ENCODE measurements around the gene FANCB.

The FANCB gene

DNA sequence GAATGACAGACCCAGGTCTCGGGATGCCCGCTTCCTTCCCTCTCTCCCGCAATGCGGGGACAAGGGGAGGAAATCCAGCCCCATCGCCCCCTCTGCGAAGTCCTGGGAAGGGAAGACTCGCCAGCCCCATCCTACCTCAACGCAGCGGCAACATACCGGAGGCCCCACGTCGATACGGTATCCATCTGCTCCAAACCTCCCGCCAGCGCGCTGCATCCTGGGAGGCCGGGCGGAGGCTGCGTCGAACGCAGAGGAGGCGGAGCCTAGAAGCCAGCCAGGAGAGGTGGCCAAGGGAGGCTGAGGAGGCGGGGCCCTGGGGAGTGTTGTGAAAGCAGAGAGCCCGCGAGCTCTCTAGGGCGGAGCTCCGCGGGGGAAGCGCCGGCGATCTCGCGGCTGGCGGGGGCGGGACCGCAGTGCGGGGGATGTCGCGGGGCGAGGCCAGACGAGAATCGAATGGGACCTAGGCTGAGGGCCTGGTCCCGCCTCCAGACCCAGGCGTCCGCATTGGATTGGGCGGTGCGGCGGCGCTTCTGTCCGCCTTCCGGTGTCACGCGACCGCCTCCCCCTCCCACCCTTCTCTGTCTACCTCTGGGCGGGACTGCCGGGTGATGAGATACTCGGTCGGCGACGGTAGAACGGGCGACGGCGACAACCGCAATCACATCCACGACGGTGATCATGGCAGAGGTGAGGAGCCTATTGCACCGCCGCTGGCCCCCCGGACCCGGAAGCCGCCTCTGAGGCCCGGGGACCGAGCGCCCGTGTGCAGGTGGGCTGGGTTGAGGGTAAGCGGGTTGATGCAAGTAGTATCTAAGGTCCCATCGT lies at the start of gene FANCB, which contains the start of gene MOSPD2:
TSS of gene FANCB (minus strand) at position 219 of the 825 bp plus-strand sequence. CDS start 7,559 bp downstream, outside the sequence.
TSS of gene MOSPD2 (plus strand) at position 571 of the 825 bp plus-strand sequence. CDS start at position 679, 108 bp downstream.
- Mint-ChIP-seq H3K4me3 (peak within 1 kb of the TSS; percentile 89), H3K9me3 (no peaks in the 10 kb centered on the region), H3K27me3 (no peaks in the 10 kb centered on the region), H3K27ac (peak within 1 kb of the TSS; percentile 85), H3K36me3 (peaks cover 16% of the 10 kb centered on the region), H3K4me1 (peaks cover 6% of the 10 kb centered on the region)
- ATAC-seq, result peak; percentile 98

DNA sequence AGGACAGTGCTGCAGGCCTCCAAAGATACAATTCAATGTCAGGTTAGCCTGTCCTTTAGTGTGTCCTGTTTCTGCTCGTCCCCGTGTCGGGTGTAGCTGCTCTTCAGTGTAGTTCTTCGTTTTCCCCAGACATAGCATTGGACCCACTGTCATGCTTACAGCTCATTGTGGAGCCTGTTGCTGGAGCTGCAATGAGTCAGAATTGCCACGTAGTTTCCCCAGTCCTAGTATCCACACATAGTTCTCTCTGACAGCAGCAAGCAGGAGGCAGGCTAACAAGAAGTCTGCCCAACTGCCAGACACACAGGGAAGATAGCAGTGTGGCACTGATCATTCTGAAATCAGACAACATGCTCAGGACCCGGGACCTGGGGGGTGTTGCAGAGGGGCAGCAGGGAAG lies 49.6 kb upstream of the FANCB start:
- Mint-ChIP-seq H3K4me3 (no peak overlapping the region), H3K27me3 (no peaks in the 10 kb centered on the region), H3K4me1 (peaks cover 10% of the 10 kb centered on the region), H3K36me3 (peaks cover 16% of the 10 kb centered on the region), H3K9me3 (no peaks in the 10 kb centered on the region), H3K27ac (no peak overlapping the region)
- ATAC-seq, result no peak

DNA sequence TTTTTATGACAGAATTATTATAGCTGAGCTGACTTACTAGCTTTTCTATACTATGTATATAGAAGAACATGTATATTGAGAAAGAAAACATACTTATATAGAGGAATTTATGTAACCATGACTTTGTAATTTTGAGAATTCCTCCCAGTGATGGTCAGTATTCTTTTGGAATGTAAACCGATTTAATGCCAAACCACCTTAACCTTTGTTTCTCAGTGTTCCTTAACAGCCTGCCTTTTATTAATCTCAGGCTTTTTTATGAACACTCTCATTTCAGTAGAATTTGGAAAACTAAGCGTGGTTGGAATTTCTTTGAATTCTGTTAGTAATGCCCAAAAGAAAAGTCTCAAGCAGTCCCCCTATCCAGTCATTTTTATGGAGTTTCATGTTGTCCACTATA lies 47.3 kb upstream of the FANCB start:
- Mint-ChIP-seq H3K27ac (no peak overlapping the region), H3K9me3 (no peaks in the 10 kb centered on the region), H3K36me3 (peaks cover 22% of the 10 kb centered on the region), H3K4me1 (peaks cover 10% of the 10 kb centered on the region), H3K27me3 (no peaks in the 10 kb centered on the region), H3K4me3 (no peak overlapping the region)
- ATAC-seq, result no peak

DNA sequence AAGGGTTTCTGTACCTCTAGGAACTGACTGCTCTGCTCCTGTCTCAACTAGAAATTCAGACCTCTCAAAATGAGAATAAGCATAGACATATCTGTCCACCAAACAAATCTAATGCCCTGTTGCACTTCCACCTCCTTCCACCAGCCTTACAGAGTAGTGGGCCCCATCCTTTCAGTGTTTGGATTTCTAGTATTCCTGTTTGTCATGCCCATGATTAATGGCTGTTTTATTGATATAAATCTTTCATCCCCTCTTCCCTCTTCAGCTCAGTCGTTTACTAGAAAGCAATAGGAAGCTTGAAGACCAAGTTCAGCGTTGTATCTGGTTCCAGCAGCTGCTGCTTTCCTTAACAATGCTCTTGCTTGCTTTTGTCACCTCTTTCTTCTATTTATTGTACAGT lies 46.5 kb upstream of the FANCB start:
- no peaks in the 10 kb centered on the region for H3K27me3 Mint-ChIP-seq
- no peak overlapping the region for H3K4me3 Mint-ChIP-seq
- no peak overlapping the region for H3K27ac Mint-ChIP-seq
- peaks cover 22% of the 10 kb centered on the region for H3K36me3 Mint-ChIP-seq
- no peak for ATAC-seq
- H3K9me3 Mint-ChIP-seq, result no peaks in the 10 kb centered on the region
- H3K4me1 Mint-ChIP-seq, result peaks cover 10% of the 10 kb centered on the region

DNA sequence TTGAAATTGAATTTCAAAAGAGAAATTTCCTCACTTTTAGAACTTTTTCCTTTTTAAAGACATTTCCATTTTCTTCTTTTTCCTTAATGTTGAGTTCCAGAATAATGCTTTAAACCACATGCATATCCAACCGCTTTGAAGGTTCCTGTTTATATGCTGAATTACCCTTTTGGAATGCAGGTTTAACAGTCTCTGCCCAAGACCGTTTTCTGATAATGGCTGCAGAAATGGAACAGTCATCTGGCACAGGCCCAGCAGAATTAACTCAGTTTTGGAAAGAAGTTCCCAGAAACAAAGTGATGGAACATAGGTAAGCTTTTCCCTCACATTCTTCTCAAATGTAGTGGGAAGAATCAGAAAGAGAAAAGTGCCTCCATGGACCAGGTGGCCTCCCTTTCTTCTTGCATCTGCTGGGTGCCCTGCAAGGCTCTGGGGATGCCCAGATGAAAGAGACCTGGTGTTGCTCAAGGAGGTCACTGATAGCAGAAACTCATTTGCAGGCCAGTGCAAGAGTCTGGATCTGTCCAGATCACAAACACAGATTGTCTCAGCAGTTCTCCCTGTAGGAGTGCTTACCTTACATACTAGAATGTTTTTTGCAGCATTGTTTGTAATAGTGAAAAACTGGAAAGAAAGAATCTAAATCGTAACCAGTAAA lies 43.3 kb upstream of the FANCB start:
- Mint-ChIP-seq H3K36me3 (peaks cover 30% of the 10 kb centered on the region), H3K27me3 (no peaks in the 10 kb centered on the region), H3K4me3 (no peak overlapping the region), H3K4me1 (no peaks in the 10 kb centered on the region), H3K9me3 (no peaks in the 10 kb centered on the region), H3K27ac (no peak overlapping the region)
- ATAC-seq, result no peak

DNA sequence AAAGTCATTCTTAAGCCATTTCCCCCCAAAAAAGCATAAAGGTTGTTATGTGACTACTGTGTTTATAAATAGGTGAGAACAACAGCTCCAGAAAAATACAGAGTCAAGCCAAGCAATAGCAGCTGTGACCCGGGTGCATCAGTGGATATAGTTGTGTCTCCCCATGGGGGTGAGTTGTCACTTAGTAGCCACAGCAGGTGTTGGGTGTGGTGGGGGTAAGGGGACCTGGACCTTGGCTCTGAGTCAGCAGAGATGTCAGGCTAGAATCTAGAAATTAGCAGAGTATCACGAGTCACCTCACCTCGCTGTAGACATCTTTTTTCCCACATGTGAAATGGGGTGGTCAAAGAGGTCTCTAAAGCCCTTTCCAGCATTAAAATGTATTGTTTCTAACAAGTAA lies 42.7 kb upstream of the FANCB start:
- Mint-ChIP-seq H3K36me3 (peaks cover 33% of the 10 kb centered on the region), H3K9me3 (no peaks in the 10 kb centered on the region), H3K27me3 (no peaks in the 10 kb centered on the region), H3K4me1 (no peaks in the 10 kb centered on the region), H3K4me3 (no peak overlapping the region), H3K27ac (no peak overlapping the region)
- no peak for ATAC-seq

DNA sequence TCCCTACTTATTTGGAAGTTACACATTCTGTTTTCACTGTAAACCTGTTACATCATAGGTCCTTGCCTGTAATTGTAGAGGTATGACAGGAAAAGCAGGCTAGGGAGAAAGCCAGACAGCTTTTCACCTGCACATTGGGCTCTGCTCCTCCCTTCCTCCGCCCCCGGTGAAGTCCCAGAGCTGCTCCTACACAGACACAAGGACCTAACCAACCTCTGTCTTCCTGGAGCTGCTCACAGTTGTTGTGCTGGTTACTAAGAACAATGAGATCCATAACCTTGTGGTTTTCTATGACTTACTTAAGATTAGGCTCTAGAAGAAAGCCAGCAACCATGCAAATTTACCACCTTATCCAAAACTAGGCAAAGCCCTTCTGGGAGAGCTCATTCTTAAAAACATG lies 40.4 kb upstream of the FANCB start:
- no peak overlapping the region for H3K4me3 Mint-ChIP-seq
- no peaks in the 10 kb centered on the region for H3K4me1 Mint-ChIP-seq
- no peaks in the 10 kb centered on the region for H3K27me3 Mint-ChIP-seq
- no peak overlapping the region for H3K27ac Mint-ChIP-seq
- peaks cover 37% of the 10 kb centered on the region for H3K36me3 Mint-ChIP-seq
- no peak for ATAC-seq
- no peaks in the 10 kb centered on the region for H3K9me3 Mint-ChIP-seq

DNA sequence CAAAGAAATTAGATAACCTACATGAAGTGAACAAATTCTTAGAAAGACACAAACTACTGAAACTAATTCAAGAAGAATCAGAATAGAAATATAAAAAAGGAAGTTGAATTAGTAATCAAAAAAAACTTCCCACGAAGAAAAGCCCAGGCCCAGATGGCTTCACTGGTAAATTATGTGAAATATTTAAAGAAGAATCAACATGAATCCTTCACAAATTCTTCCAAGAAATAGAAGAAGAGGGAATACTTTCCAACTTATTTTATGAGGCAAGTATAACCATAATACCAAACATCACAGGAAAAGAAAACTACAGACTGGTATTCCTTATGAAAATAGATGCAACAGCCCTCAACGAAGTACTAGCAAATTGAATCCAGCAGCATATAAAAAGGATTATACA lies 31.0 kb upstream of the FANCB start:
- Mint-ChIP-seq H3K27ac (no peak overlapping the region), H3K36me3 (peaks cover 27% of the 10 kb centered on the region), H3K27me3 (no peaks in the 10 kb centered on the region), H3K4me1 (no peaks in the 10 kb centered on the region), H3K4me3 (no peak overlapping the region), H3K9me3 (no peaks in the 10 kb centered on the region)
- no peak for ATAC-seq

DNA sequence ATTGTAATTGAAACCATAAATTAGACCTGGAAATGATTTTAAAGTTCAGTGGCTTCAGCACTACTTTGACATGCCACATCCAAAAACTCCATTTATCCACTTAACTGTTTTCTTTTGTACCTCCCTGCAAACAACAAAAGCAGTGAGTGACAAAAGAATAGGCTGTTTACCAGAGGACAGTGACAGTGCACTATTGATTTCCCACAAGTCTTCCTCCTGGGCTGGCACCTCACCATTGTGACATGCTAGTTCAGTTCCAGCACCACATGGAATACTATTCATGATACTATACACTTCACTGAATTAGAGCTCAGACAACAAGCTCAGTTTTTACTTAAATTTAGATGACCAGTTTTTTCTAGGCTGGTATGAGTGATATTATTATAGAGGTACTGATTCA lies 29.7 kb upstream of the FANCB start:
- no peaks in the 10 kb centered on the region for H3K9me3 Mint-ChIP-seq
- no peak for ATAC-seq
- no peaks in the 10 kb centered on the region for H3K4me1 Mint-ChIP-seq
- no peak overlapping the region for H3K27ac Mint-ChIP-seq
- H3K36me3 Mint-ChIP-seq, result peaks cover 25% of the 10 kb centered on the region
- H3K27me3 Mint-ChIP-seq, result no peaks in the 10 kb centered on the region
- no peak overlapping the region for H3K4me3 Mint-ChIP-seq

DNA sequence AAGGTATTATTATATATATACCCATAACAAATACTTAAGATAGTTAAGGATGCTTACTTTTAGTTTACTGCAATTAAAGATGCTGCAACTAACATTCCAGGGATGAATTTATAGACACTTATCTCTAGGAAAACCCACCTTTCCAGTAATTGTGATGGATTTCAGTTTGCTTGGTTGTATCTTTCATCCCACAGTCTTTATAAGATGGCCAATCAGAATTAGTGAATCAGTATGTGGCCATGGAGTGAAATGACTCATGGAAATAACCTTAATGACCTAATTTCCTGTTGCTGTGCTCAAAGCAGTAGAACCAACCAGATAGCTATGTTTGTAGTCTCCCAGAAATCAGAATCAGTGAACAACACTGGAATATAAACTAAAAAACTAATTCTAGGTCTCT lies 26.7 kb upstream of the FANCB start:
- no peak for ATAC-seq
- no peaks in the 10 kb centered on the region for H3K27me3 Mint-ChIP-seq

DNA sequence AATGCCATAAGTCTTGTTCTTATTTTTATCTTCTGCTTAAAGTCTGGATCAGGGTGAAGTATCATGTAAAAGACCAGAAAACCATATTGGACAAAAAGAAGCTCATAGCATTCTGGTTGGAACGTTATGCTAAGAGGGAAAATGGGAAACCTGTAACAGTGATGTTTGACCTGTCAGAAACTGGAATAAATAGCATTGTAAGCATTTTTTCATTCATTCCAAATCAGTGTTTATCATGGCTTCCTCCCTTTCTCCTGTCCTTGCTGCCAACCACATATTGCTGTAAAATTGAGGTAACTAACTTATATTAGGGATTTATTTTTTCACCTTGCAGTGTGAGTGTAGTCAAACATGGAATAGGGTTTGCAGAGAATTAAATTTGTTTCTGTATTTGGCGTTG lies 24.2 kb upstream of the FANCB start:
- Mint-ChIP-seq H3K27me3 (no peaks in the 10 kb centered on the region), H3K4me3 (no peak overlapping the region), H3K27ac (no peak overlapping the region), H3K4me1 (peaks cover 11% of the 10 kb centered on the region), H3K9me3 (no peaks in the 10 kb centered on the region), H3K36me3 (peaks cover 18% of the 10 kb centered on the region)
- no peak for ATAC-seq

More for the DNA sequence above, 26.7 kb upstream of the FANCB start:
- Mint-ChIP-seq H3K27ac (no peak overlapping the region), H3K9me3 (no peaks in the 10 kb centered on the region), H3K4me1 (peaks cover 11% of the 10 kb centered on the region), H3K36me3 (peaks cover 31% of the 10 kb centered on the region), H3K4me3 (no peak overlapping the region)

DNA sequence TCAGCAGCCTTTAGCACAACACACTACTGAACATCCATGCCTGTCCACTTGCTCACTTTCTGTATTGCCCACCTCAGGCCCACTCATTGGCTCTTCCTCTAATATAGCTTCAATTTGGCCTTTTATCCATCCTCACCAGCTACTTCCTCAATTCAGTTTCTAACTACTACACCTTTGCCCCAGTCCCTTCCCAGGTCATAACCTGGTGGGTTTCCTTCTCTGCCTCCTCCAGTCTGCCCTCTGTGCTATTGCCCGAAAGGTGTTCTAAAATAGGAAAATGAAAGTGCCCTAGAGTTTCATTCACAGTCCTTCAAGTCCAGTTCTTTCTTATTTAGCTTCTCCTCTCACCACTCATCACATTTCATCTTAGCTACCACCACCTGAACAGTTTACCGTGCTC lies 23.4 kb upstream of the FANCB start:
- no peaks in the 10 kb centered on the region for H3K27me3 Mint-ChIP-seq
- H3K36me3 Mint-ChIP-seq, result peaks cover 18% of the 10 kb centered on the region
- peak overlapping the region; percentile 4 for H3K4me3 Mint-ChIP-seq
- no peak for ATAC-seq
- no peaks in the 10 kb centered on the region for H3K9me3 Mint-ChIP-seq
- H3K4me1 Mint-ChIP-seq, result peaks cover 11% of the 10 kb centered on the region
- peak overlapping the region; percentile 45 for H3K27ac Mint-ChIP-seq

DNA sequence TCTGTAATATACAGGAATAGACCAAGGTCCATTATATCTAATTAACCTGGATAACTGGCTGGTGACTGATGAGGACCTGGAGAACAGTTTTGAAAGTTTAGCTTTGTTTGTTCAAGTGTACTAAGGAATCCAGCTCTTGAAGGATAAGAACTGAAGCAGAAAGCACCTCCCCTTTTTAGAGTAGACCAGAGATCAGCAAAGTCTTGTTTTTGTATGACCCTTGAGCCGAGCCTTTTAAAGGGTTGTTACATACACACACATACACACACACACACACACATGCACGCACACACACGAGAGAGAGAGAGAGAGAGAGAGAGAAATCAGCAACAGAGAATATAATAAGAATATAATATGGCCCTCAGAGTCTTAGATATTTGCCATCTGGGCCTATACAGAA lies 13.4 kb upstream of the FANCB start:
- H3K4me1 Mint-ChIP-seq, result peaks cover 15% of the 10 kb centered on the region
- no peak for ATAC-seq
- H3K27ac Mint-ChIP-seq, result no peak overlapping the region
- H3K9me3 Mint-ChIP-seq, result no peaks in the 10 kb centered on the region
- peaks cover 10% of the 10 kb centered on the region for H3K36me3 Mint-ChIP-seq
- H3K4me3 Mint-ChIP-seq, result no peak overlapping the region
- no peaks in the 10 kb centered on the region for H3K27me3 Mint-ChIP-seq

DNA sequence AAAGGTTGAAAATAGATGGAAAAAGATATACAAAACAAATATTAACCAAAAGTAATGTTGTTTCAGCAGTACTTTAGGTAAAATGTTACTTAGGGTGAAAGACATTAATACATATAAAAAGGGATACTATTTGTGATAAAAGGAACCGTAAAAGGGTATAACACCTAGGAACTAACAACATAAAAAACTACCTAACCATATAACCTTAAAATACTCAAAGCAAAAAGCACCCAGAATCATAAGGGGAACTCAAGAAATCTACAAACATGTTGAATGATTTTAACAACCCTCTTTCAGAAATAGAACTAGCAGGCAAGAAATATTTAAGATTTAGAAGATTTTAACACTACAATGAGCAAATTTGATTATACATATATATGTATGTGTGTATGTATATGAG lies 11.8 kb upstream of the FANCB start:
- Mint-ChIP-seq H3K4me3 (no peak overlapping the region), H3K9me3 (no peaks in the 10 kb centered on the region), H3K4me1 (peaks cover 15% of the 10 kb centered on the region), H3K27ac (no peak overlapping the region), H3K27me3 (no peaks in the 10 kb centered on the region), H3K36me3 (peaks cover 6% of the 10 kb centered on the region)
- ATAC-seq, result no peak

DNA sequence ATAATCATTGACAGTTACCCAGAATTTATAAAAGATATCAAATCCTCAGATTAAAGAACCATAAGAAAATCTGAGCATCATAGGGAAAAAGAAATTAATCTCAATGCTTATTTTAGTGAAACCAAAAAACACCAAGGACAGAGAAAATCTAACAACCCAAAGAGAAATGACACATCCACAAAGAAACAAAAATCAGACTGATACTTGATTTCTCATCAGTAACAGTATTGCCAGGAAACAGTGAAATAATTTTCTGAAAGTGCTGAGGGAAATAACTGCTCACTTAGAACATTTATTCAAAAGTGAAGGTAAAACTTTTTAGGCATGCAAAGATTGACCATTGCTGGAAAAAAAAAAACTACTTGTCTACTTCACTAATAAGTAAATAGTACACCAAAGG lies 11.0 kb upstream of the FANCB start:
- Mint-ChIP-seq H3K27me3 (no peaks in the 10 kb centered on the region), H3K4me1 (peaks cover 9% of the 10 kb centered on the region), H3K27ac (no peak overlapping the region), H3K36me3 (peaks cover 6% of the 10 kb centered on the region), H3K4me3 (no peak overlapping the region), H3K9me3 (no peaks in the 10 kb centered on the region)
- ATAC-seq, result no peak

DNA sequence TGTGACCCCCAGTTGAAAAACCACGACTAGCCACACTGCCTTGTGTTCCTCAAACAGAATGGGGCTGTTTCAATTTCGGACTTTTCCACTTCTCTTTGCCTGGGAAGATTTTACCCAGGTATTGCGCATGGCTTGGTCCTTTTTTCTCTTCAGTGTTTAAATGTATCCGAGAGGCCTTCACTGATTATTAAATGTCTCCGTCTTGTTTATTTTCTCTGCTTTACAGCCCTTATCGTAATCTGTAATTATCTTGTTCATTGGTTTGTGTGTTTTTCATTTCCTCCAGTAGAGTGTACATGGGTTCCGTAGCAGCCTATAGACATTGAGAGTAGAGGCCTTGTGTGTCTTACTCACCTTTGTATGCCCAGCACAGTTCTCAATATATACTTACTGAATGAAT lies 2.8 kb upstream of the FANCB start:
- Mint-ChIP-seq H3K27me3 (no peaks in the 10 kb centered on the region), H3K4me3 (no peak overlapping the region), H3K4me1 (peaks cover 6% of the 10 kb centered on the region), H3K27ac (no peak overlapping the region), H3K9me3 (no peaks in the 10 kb centered on the region), H3K36me3 (peaks cover 11% of the 10 kb centered on the region)
- no peak for ATAC-seq

Data from stimulated activated memory B cell treated with anti-CD40 and anti-IgM and Interleukin-4, amounts not matched to agents 10 μg/mL and 1 μg/mL and 100 μg/mL, for 72 hours (primary cell).